ENCODE measurements around the gene IQCH.
A peak's percentile ranks its signal among the peaks of the same experiment; 100 is the strongest.

The IQCH gene

GRCh38 chr15:67456677-67457529, 202.3 kb downstream of the IQCH start:
- Histone ChIP-seq H3K4me3 (ENCODE audit: low read depth, low read length, poor library complexity, severe bottlenecking) (no peak overlapping the region), H3K36me3 (ENCODE audit: insufficient read depth, low read length) (no peaks in the 10 kb centered on the region), H2AFZ (ENCODE audit: low read length) (no peak overlapping the region), H3K4me1 (ENCODE audit: insufficient read depth, low read length, severe bottlenecking) (peaks cover 3% of the 10 kb centered on the region), H4K20me1 (ENCODE audit: insufficient read depth, low read length) (no peaks in the 10 kb centered on the region), H3K9me2 (ENCODE audit: low read depth, low read length) (no peaks in the 10 kb centered on the region), H3K9me3 (ENCODE audit: low read length) (no peaks in the 10 kb centered on the region), H3K27me3 (ENCODE audit: insufficient read depth, low read length) (no peaks in the 10 kb centered on the region), H3K9ac (ENCODE audit: low read length) (no peak overlapping the region), H3K79me2 (ENCODE audit: insufficient read depth, low read length) (no peaks in the 10 kb centered on the region), H3K27ac (ENCODE audit: low read depth, low read length, poor library complexity, severe bottlenecking) (no peak overlapping the region), H3F3A (ENCODE audit: insufficient read depth, low read length) (no peaks in the 10 kb centered on the region), H3K4me2 (ENCODE audit: low read length) (no peak overlapping the region)
- TF ChIP-seq EZH2 (IDR thresholded peaks at IDR 0.05; ENCODE audit: borderline replicate concordance, low read length) (no peak), CTCF (IDR thresholded peaks at IDR 0.05; ENCODE audit: low read length) (peak; percentile 95)

GRCh38 chr15:67458331-67459029, 203.9 kb downstream of the IQCH start:
- H3K36me3 ChIP-seq (ENCODE audit: insufficient read depth, low read length), result no peaks in the 10 kb centered on the region
- TF ChIP-seq CTCF (IDR thresholded peaks at IDR 0.05; ENCODE audit: low read length), result no peak
- TF ChIP-seq EZH2 (IDR thresholded peaks at IDR 0.05; ENCODE audit: borderline replicate concordance, low read length), result no peak
- H3K27me3 ChIP-seq (ENCODE audit: insufficient read depth, low read length), result no peaks in the 10 kb centered on the region
- H3K27ac ChIP-seq (ENCODE audit: low read depth, low read length, poor library complexity, severe bottlenecking), result no peak overlapping the region
- no peaks in the 10 kb centered on the region for H3K9me2 ChIP-seq (ENCODE audit: low read depth, low read length)
- no peak overlapping the region for H3K9ac ChIP-seq (ENCODE audit: low read length)
- H3K9me3 ChIP-seq (ENCODE audit: low read length), result no peaks in the 10 kb centered on the region
- peaks cover 3% of the 10 kb centered on the region for H3K4me1 ChIP-seq (ENCODE audit: insufficient read depth, low read length, severe bottlenecking)
- no peak overlapping the region for H2AFZ ChIP-seq (ENCODE audit: low read length)
- no peaks in the 10 kb centered on the region for H3F3A ChIP-seq (ENCODE audit: insufficient read depth, low read length)
- no peaks in the 10 kb centered on the region for H4K20me1 ChIP-seq (ENCODE audit: insufficient read depth, low read length)
- no peak overlapping the region for H3K4me3 ChIP-seq (ENCODE audit: low read depth, low read length, poor library complexity, severe bottlenecking)
- H3K79me2 ChIP-seq (ENCODE audit: insufficient read depth, low read length), result no peaks in the 10 kb centered on the region
- H3K4me2 ChIP-seq (ENCODE audit: low read length), result no peak overlapping the region

GRCh38 chr15:67460521-67460920, 205.9 kb downstream of the IQCH start:
- Histone ChIP-seq H3K9me2 (ENCODE audit: low read depth, low read length) (no peaks in the 10 kb centered on the region), H4K20me1 (ENCODE audit: insufficient read depth, low read length) (no peaks in the 10 kb centered on the region), H3K4me3 (ENCODE audit: low read depth, low read length, poor library complexity, severe bottlenecking) (no peak overlapping the region), H2AFZ (ENCODE audit: low read length) (no peak overlapping the region), H3F3A (ENCODE audit: insufficient read depth, low read length) (no peaks in the 10 kb centered on the region), H3K9ac (ENCODE audit: low read length) (no peak overlapping the region), H3K4me1 (ENCODE audit: insufficient read depth, low read length, severe bottlenecking) (peaks cover 3% of the 10 kb centered on the region), H3K27me3 (ENCODE audit: insufficient read depth, low read length) (no peaks in the 10 kb centered on the region), H3K79me2 (ENCODE audit: insufficient read depth, low read length) (no peaks in the 10 kb centered on the region), H3K36me3 (ENCODE audit: insufficient read depth, low read length) (no peaks in the 10 kb centered on the region), H3K4me2 (ENCODE audit: low read length) (no peak overlapping the region), H3K9me3 (ENCODE audit: low read length) (no peaks in the 10 kb centered on the region), H3K27ac (ENCODE audit: low read depth, low read length, poor library complexity, severe bottlenecking) (no peak overlapping the region)
- TF ChIP-seq EZH2 (IDR thresholded peaks at IDR 0.05; ENCODE audit: borderline replicate concordance, low read length) (no peak), CTCF (IDR thresholded peaks at IDR 0.05; ENCODE audit: low read length) (no peak)
